ENCODE results near the gene CCN2. TPM values are rescaled to one million over a fixed set of nuclear protein-coding genes. Genes with fewer than 3 reads are reported as not detected.

Gene CCN2
- total RNA-seq, 4 donors from 2014 or later, result 122 to 691 (median 363) TPM

DNA sequence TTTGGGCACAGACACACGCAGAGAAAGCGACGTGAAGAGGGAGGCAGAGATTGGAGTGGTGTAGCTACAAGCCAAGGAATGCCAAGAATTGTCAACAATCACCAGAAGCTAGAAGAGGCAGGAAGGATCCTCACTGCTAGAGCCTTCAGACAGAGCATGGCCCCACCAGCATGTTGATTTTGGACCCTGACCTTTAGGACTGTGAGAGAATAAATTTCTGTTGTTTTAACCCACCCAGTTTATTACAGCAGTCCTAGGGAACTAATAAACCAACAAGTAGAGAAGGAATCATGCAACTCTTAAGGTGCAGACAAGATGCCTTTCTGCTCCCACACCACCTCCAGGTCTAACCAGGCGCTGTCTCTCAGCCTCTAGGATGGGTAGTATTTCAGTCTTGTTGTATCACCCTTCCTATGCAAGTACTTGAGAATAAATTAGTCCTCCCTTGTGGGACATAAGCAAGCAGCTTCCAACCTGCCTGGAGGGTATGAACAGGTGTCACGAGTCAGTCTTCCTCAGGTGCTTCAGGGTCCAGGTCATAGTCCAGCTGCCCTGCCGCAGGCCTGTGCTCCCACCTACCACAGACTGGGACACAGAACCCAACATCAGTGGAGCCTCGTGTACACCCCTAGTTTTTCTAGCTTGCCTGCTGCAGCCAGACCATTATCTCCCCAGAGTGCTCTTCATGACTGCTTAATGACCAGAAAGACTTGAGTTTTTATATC is 46.4 kb upstream of the CCN2 start:
- WGBS, 2 donors (ENCODE audit: low coverage in 1 of 2), result 77 to 91% methylated on average over 4 to 6 of the region's 7 CpGs
- H3K27me3 ChIP-seq, result no peaks in the 10 kb centered on the region
- H3K4me1 ChIP-seq, result peaks cover 0 to 13% (median 0%) of the 10 kb centered on the region in 3 donors
- no peak for ATAC-seq
- H3K4me3 ChIP-seq, result no peak overlapping the region
- TF ChIP-seq EP300 (IDR thresholded peaks at IDR 0.05), result no peak
- TF ChIP-seq POLR2AphosphoS5 (IDR thresholded peaks at IDR 0.05), result no peak
- TF ChIP-seq, protein P1, sequence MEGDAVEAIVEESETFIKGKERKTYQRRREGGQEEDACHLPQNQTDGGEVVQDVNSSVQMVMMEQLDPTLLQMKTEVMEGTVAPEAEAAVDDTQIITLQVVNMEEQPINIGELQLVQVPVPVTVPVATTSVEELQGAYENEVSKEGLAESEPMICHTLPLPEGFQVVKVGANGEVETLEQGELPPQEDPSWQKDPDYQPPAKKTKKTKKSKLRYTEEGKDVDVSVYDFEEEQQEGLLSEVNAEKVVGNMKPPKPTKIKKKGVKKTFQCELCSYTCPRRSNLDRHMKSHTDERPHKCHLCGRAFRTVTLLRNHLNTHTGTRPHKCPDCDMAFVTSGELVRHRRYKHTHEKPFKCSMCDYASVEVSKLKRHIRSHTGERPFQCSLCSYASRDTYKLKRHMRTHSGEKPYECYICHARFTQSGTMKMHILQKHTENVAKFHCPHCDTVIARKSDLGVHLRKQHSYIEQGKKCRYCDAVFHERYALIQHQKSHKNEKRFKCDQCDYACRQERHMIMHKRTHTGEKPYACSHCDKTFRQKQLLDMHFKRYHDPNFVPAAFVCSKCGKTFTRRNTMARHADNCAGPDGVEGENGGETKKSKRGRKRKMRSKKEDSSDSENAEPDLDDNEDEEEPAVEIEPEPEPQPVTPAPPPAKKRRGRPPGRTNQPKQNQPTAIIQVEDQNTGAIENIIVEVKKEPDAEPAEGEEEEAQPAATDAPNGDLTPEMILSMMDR (IDR thresholded peaks at IDR 0.05), result no peak
- no peak for TF ChIP-seq POLR2A (IDR thresholded peaks at IDR 0.05)
- no peaks in the 10 kb centered on the region for H3K9me3 ChIP-seq
- H3K36me3 ChIP-seq, result no peaks in the 10 kb centered on the region
- peak overlapping the region in 2 of 4 donors; percentile 54 to 56 for H3K27ac ChIP-seq

DNA sequence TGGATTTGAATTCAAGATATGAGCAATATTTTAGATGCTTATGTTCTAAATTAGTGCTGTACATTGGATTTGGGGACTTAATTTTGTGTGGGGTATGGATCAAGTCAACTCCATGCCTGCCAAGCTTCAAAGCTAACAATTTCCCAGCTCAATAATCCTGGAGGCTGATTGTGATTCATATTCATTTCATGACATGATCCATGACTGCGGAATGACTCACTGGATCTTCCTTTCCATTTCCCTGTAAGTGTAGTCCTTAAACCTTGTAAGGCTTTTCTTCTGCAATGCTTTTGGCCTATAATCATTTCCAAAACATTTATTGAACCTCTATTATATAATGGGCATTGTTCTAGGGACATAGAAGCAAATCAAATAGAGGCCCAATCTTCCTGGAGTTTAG is 44.7 kb upstream of the CCN2 start:
- H3K27me3 ChIP-seq, result no peaks in the 10 kb centered on the region
- 88 to 94% methylated on average over 1 of the region's 1 CpG for WGBS, 2 donors (ENCODE audit: low coverage in 1 of 2)
- no peak for ATAC-seq
- no peaks in the 10 kb centered on the region for H3K9me3 ChIP-seq
- no peak for TF ChIP-seq POLR2AphosphoS5 (IDR thresholded peaks at IDR 0.05)
- no peak for TF ChIP-seq POLR2A (IDR thresholded peaks at IDR 0.05)
- TF ChIP-seq EP300 (IDR thresholded peaks at IDR 0.05), result no peak
- TF ChIP-seq, protein P1 (IDR thresholded peaks at IDR 0.05), result no peak
- no peaks in the 10 kb centered on the region for H3K36me3 ChIP-seq
- no peak overlapping the region for H3K27ac ChIP-seq
- H3K4me1 ChIP-seq, result peaks cover 0 to 13% (median 0%) of the 10 kb centered on the region in 3 donors
- no peak overlapping the region for H3K4me3 ChIP-seq

DNA sequence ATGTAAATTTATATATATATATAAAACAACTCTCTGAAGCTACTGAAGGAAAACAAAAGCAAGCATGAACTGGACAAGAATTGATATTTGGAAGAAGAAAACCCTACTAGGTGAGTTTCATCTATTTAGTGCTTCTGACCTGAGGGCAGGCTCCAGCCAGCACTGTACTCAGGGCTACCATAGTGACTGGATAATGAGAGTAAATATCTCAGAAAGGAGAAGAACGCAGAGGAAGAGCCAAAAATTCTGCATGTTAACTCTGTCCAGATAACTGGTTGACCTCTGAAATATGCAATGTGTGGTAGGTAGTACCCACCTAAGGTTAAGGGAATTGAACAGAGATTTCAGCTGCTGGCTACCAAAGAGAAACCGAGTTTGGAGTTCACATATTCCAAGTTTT is 41.4 kb upstream of the CCN2 start:
- Histone ChIP-seq H3K4me1 (no peaks in the 10 kb centered on the region), H3K27me3 (no peaks in the 10 kb centered on the region), H3K27ac (no peak overlapping the region), H3K9me3 (no peaks in the 10 kb centered on the region), H3K4me3 (no peak overlapping the region), H3K36me3 (no peaks in the 10 kb centered on the region)
- TF ChIP-seq, protein P1 (IDR thresholded peaks at IDR 0.05), result no peak
- no peak for TF ChIP-seq POLR2A (IDR thresholded peaks at IDR 0.05)
- ATAC-seq, result no peak
- WGBS, 2 donors (ENCODE audit: low coverage in 1 of 2), result 50 to 93% methylated on average over 2 of the region's 2 CpGs

DNA sequence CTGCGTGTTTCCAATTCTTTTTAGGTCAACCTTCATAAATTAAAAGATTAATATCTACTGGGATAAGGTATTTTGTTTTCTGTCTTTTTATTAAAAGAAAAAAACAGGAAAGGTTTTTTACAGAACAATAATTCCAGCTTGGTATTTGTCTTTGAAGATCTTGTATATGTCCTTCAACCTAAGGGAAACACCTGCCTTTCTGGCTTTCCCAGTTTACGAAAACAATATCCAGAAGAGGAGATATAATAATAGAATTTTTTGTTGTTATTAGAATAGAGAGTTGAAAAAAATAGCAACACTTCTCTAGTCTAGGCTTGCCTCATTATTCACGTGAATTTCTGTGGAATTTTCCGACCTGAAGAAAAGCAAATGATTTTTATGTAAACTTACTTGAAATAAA is 37.9 kb upstream of the CCN2 start:
- H3K9me3 ChIP-seq, result no peaks in the 10 kb centered on the region
- WGBS, 2 donors (ENCODE audit: low coverage in 1 of 2), result 71 to 78% methylated on average over 4 of the region's 4 CpGs
- no peak for ATAC-seq
- H3K27ac ChIP-seq, result no peak overlapping the region
- TF ChIP-seq EP300 (IDR thresholded peaks at IDR 0.05) (no peak), POLR2A (IDR thresholded peaks at IDR 0.05) (no peak), POLR2AphosphoS5 (IDR thresholded peaks at IDR 0.05) (no peak)
- H3K36me3 ChIP-seq, result no peaks in the 10 kb centered on the region
- H3K27me3 ChIP-seq, result no peaks in the 10 kb centered on the region
- H3K4me3 ChIP-seq, result no peak overlapping the region
- no peaks in the 10 kb centered on the region for H3K4me1 ChIP-seq

DNA sequence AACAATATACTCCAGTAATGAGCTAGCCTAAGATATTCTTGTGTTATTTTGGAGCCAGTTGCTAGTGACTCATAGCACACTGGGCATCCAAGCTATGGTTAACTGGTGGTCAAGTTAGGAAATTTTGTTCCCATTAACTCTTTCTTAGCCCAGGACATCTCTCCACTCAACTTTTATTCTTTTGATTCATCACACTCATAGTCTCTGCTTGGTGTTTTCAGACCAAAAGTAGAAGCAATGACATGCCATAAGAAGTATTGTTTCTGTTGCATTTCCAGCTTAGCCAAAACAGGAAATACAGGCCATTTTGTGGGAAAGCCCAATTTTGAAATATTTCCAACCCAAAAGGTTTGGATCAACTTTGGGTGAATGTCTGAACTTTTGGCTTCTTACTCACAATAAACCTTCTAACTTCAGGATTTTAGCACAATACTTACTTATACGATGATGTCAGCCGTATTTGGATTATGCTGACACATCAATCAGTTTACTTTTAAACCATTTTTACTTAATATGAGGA is 31.6 kb upstream of the CCN2 start:
- Histone ChIP-seq H3K27ac (no peak overlapping the region), H3K36me3 (no peaks in the 10 kb centered on the region), H3K9me3 (no peaks in the 10 kb centered on the region), H3K27me3 (no peaks in the 10 kb centered on the region), H3K4me3 (no peak overlapping the region), H3K4me1 (peaks cover 0 to 31% (median 4%) of the 10 kb centered on the region in 3 donors)
- ATAC-seq, result no peak
- TF ChIP-seq POLR2AphosphoS5 (IDR thresholded peaks at IDR 0.05) (no peak), POLR2A (IDR thresholded peaks at IDR 0.05) (no peak), EP300 (IDR thresholded peaks at IDR 0.05) (no peak)
- TF ChIP-seq, protein P1 (IDR thresholded peaks at IDR 0.05), result no peak
- 70% methylated on average over 2 of the region's 2 CpGs; no CpG with 5 or more reads in 1 of the 2 donors for WGBS, 2 donors (ENCODE audit: low coverage in 1 of 2)
